Non-pigmented ciliary epithelial cell (primary cell): ENCODE data around the gene CFB.
"Not testable (repeated sequence)": the region's sequence is repeated elsewhere in the genome, so short reads cannot be mapped to it uniquely, and the experiment has no call there.

Experiments used
- DNase-seq: peaks from one replicate; pipeline ENCODE4 v3.0.0-alpha.2; 2010; ENCODE audit warnings: low read depth

Gene CFB

GRCh38 chr6:31911826-31912585 is 33.9 kb upstream of the CFB start:
- DNase-seq = no peak

GRCh38 chr6:31915351-31915750 is 30.5 kb upstream of the CFB start:
- no peak for DNase-seq

- DNase-seq = no peak
Measured at GRCh38 chr6:31915756-31916155, 30.1 kb upstream of the CFB start.

- no peak for DNase-seq
Measured at GRCh38 chr6:31918069-31918720, 27.7 kb upstream of the CFB start.

GRCh38 chr6:31919624-31920303 is 26.1 kb upstream of the CFB start:
- no peak for DNase-seq

GRCh38 chr6:31920811-31921210 is 25.1 kb upstream of the CFB start:
- DNase-seq = no peak

GRCh38 chr6:31922942-31923341 is 23.0 kb upstream of the CFB start:
- DNase-seq = no peak

GRCh38 chr6:31927242-31927862 is 18.5 kb upstream of the CFB start, which contains the start of gene C2:
C2 (plus strand) TSS chr6:31927717; CDS start chr6:31927753, 36 bp downstream.
- no peak for DNase-seq

GRCh38 chr6:31927863-31928671 is 17.8 kb upstream of the CFB start:
- DNase-seq = no peak

GRCh38 chr6:31928672-31928939 is 17.3 kb upstream of the CFB start:
- no peak for DNase-seq

GRCh38 chr6:31930962-31931361 is 14.9 kb upstream of the CFB start:
- no peak for DNase-seq

GRCh38 chr6:31932137-31932536 is 13.8 kb upstream of the CFB start:
- not testable (repeated sequence) for DNase-seq

- DNase-seq = no peak
Measured at GRCh38 chr6:31933537-31933936, 12.4 kb upstream of the CFB start.

GRCh38 chr6:31935021-31935420 is 10.9 kb upstream of the CFB start:
- no peak for DNase-seq

GRCh38 chr6:31935823-31936222 is 10.1 kb upstream of the CFB start:
- no peak for DNase-seq

GRCh38 chr6:31940256-31940664 is 5.6 kb upstream of the CFB start:
- no peak for DNase-seq

- DNase-seq = no peak
Measured at GRCh38 chr6:31943742-31944141, 2.2 kb upstream of the CFB start.

- no peak for DNase-seq
Measured at GRCh38 chr6:31945154-31945506, 765 bp upstream of the CFB start.

- no peak for DNase-seq
Measured at GRCh38 chr6:31946370-31946885, 533 bp downstream of the CFB start.

GRCh38 chr6:31947070-31947675 is 1.3 kb downstream of the CFB start:
- DNase-seq = no peak

GRCh38 chr6:31947864-31948263 is 2.0 kb downstream of the CFB start:
- no peak for DNase-seq
